ENCODE results near the gene F12.

F12 gene

GRCh38 chr5:177354711-177355110 is 54.7 kb downstream of the F12 start:
- DNase-seq (ENCODE audit: low spot score): no peak

GRCh38 chr5:177354256-177354655 is 55.1 kb downstream of the F12 start:
- no peak for DNase-seq (ENCODE audit: low spot score)

DNA sequence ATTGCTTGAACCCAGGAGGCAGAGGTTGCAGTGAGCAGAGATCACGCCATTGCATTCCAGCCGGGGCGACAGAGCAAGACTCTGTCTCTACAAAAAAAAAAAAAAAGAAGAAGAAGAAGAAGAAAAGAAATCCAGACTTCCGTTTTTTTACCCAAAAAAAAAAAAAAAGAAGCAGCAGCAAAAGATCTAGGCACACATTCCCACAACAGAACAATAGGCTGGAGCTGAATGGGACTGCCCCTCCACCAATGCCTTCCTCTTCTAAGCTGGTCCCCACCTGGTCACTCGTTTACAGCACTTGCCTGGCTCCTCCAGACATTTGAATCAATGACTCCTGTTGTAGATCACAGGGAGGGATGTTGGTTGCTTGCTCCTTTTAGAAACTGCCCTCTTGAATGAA is 56.3 kb downstream of the F12 start:
- no peak for DNase-seq (ENCODE audit: low spot score)
